Measurements from ENCODE around the gene NUBP2.

- TF ChIP-seq EZH2 (IDR thresholded peaks at IDR 0.05; ENCODE audit: borderline replicate concordance, low read depth, low read length, poor library complexity, severe bottlenecking) (no peak), CTCF (conservative IDR thresholded peaks at IDR 0.05; ENCODE audit: low read depth, low read length) (no peak)
Observed at GRCh38 chr16:1832838-1833454, 50.2 kb downstream of the NUBP2 start.
